ENCODE measurements around the gene CES3. TPM values are rescaled to one million over a fixed set of nuclear protein-coding genes. Genes with fewer than 3 reads are reported as not detected.
A peak's percentile ranks its signal among the peaks of the same experiment; 100 is the strongest.
"Not testable (repeated sequence)": the region's sequence is repeated elsewhere in the genome, so short reads cannot be mapped to it uniquely, and the experiment has no call there.

The CES3 gene
- total RNA-seq, 4 donors from 2014 or later, result 0.31 to 1.6 (median 0.84) TPM

DNA sequence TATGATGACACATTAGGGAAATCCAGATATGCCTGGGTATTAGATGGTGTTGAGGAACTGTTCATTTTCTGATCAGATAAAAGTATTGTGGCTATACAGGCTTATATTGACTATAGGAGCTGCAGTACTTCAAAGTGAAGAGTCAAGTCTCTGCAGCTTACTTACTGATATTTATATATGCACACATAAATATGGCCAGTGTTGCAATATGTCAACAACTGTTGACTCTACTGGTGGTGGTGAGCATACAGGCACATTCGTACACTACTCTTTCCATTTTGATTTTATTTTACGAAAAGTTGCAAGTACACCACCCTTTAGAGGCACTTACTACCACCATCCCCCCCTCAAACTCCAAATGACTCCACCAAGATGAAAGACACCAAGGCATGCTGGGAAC lies 29.4 kb upstream of the CES3 start:
- TF ChIP-seq CTCF (IDR thresholded peaks at IDR 0.05), result no peak
- no peak for DNase-seq (ENCODE audit: low spot score)
- ATAC-seq (ENCODE audit: low FRiP score), result no peak

DNA sequence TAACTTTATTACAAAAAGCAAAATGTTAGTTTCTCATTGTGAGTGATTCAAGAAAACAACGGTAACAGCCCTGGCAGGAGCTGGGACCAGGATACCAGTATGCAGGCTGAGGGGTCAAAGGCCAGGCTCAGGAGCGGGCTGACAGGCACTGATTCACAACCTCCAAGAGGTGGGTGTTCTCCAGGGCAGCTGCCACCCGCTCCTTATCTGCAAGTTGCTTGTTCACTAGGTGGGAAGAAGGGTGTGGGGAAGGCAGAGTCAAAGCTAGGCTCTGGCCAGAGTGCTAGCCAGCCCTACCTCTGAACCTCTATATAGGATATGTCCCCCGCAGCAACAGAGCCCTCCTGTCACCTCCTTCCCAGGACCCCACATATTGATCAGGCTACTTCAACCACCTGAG lies 29.0 kb upstream of the CES3 start:
- DNase-seq (ENCODE audit: low spot score) (no peak), ATAC-seq (ENCODE audit: low FRiP score) (no peak)
- TF ChIP-seq CTCF (IDR thresholded peaks at IDR 0.05), result no peak

DNA sequence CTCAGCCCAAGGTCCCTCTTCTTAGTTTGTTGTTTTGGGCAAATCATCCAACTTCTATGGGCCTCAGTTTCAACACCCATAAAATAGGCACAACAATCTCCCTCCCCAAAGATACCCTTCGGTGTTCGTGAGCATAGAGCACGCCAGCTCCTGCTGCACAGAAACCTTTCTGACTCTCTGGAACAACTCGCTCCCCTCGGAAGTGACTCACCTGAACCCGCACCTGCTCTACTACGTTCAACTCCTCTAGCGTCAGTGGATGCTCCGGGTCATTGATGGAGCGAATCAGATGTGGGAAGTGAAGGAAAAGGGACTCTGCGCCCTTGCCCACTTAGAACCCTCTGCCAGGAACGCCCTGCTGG lies 27.3 kb upstream of the CES3 start:
- ATAC-seq (ENCODE audit: low FRiP score), result peak; percentile 22
- TF ChIP-seq CTCF (IDR thresholded peaks at IDR 0.05), result no peak
- no peak for DNase-seq (ENCODE audit: low spot score)

DNA sequence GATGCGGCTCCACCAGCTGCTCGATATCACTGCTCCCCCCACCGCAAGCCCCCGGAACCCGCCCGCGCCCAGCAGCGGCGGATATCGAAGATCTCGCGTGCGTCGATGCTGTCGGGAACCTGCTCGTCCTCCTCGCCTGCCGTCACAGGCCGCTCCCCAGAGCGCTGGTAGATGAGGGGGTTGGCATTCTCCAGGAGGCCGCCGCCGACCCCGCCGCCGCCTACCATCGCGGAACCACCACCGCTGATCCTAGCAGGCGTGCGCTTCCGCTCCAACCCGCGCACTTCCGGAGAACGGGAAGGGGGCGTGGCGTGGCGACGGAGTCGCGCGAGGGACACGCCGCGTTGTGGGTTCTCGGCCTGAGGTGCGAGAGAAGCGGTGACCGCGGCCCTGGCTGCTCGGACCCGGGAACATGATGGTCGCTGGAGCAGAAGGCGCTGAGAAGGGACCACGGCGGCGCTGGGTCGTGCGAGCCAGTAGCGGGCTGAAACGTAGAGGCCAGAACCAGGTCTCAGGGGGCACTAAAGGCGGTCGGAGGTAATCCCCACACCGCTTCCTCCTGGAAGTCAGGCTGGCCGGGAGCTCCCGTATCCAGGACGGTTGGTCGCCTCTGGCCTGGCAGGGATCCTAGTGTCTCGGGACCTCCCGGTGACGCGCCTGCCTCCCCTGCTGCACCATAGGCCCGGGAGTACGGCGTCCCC lies 26.8 kb upstream of the CES3 start, which contains the start of gene CIAO2B:
Gene CIAO2B (minus strand): TSS at position 265 of the 701 bp plus-strand sequence. CDS start 38 bp downstream, at position 227.
- no peak for TF ChIP-seq CTCF (IDR thresholded peaks at IDR 0.05)
- DNase-seq (ENCODE audit: low spot score) (peak; percentile 85), ATAC-seq (ENCODE audit: low FRiP score) (peak; percentile 80)

- not testable (repeated sequence) for DNase-seq (ENCODE audit: low spot score); ATAC-seq (ENCODE audit: low FRiP score)
Observed at GRCh38 chr16:66934839-66935313, 26.2 kb upstream of the CES3 start.

DNA sequence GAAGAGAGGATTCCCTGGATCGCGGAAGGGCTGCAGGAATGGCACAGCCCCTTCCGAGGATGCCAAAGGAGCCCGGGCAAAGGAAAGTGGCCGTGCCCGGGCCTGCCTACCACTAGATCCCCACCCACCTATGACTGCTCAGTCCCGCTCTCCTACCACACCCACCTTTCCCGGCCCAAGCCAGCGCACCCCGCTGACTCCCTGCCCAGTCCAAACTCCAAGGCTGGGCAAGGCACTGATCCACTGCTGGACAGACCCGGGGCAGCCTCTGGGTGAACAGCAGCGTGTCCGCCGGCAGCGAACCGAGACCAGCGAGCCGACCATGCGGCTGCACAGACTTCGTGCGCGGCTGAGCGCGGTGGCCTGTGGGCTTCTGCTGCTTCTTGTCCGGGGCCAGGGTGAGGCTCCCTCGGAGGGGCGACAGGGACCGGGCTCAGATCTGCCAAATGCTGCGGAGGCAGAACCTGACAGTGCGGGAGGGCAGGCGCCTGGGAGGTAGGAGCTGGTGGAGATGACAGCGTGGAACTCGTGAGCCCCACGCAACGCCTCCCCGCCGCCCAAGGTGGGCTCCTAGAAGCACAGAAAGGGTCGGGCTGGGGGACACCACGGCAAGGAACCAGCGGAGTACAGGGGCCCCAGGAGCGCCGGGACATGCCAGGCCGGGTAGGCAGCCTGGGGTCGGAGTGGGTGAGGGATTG lies 25.6 kb upstream of the CES3 start, which contains the start of gene CES2:
Gene CES2 (plus strand): TSS at position 203 of the 698 bp plus-strand sequence. CDS start 120 bp downstream, at position 323.
- no peak for TF ChIP-seq CTCF (IDR thresholded peaks at IDR 0.05)
- DNase-seq (ENCODE audit: low spot score), result no peak
- ATAC-seq (ENCODE audit: low FRiP score), result peak; percentile 83

GRCh38 chr16:66936462-66936861 lies 24.6 kb upstream of the CES3 start:
- no peak for TF ChIP-seq CTCF (IDR thresholded peaks at IDR 0.05)
- DNase-seq (ENCODE audit: low spot score), result no peak
- ATAC-seq (ENCODE audit: low FRiP score), result no peak
